LNCaP clone FGC (cell line): Measurements from ENCODE around the gene CFI.

ENCODE experiments used
- DNase-seq: peaks from one replicate; pipeline ENCODE4 v3.0.0-alpha.2; 2011; ENCODE audit warnings: low read depth
- H3K4me3 ChIP-seq: 2 replicates; pipeline ENCODE4 v1.5.1; 2011; ENCODE audit warnings: mild to moderate bottlenecking, low read depth, low read length, control low read depth
- TF ChIP-seq, protein P1 (sequence below): IDR thresholded peaks from 2 replicates; pipeline ENCODE4 v1.5.1; 2012; ENCODE audit warnings: mild to moderate bottlenecking; ENCODE audit not compliant: control insufficient read depth, insufficient read depth; ENCODE audit errors: extremely low read depth

CFI gene

GRCh38 chr4:109691411-109691920 lies 110.3 kb downstream of the CFI start:
- no peak overlapping the region for H3K4me3 ChIP-seq
- no peak for DNase-seq
- TF ChIP-seq, protein P1, sequence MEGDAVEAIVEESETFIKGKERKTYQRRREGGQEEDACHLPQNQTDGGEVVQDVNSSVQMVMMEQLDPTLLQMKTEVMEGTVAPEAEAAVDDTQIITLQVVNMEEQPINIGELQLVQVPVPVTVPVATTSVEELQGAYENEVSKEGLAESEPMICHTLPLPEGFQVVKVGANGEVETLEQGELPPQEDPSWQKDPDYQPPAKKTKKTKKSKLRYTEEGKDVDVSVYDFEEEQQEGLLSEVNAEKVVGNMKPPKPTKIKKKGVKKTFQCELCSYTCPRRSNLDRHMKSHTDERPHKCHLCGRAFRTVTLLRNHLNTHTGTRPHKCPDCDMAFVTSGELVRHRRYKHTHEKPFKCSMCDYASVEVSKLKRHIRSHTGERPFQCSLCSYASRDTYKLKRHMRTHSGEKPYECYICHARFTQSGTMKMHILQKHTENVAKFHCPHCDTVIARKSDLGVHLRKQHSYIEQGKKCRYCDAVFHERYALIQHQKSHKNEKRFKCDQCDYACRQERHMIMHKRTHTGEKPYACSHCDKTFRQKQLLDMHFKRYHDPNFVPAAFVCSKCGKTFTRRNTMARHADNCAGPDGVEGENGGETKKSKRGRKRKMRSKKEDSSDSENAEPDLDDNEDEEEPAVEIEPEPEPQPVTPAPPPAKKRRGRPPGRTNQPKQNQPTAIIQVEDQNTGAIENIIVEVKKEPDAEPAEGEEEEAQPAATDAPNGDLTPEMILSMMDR: no peak
